Measurements from ENCODE around the gene HILPDA.

DNA sequence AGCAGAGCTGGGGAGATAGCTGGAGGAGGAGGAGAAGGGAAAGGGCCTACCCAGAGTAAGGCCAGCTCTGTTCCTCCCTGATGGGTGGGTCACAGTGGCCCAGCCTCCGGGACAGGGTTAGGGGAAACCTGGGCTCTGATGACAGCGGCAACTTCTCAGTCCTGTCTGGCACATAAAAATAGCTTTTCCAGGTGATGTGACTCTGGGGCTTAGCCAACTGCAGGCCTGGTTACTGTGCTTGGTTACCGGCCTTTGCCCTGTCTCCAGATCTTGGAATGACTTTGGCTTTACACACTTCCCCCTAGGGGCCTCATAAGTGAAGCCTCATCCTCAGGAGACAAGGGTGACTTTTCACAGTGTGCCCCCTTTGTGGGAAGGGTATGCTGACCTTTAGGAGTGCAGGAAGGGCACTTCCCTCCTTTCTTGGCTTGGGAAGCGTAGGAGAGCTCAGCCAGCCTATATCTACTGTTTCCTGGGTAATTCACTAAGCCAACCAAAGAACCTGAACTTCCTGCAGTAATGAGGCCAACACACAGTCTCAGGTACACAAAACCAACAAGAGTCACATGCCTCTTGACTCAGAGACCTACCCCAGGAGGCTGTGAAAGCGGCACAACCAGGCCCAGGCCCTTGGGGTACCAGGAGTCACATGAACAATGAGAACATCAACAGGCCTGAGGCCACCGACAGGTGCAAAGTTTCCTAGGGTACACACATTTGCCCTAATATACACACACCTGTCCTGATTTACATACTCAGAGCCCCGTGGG is 11.7 kb upstream of the HILPDA start:
- no peak for TF ChIP-seq CTCF (IDR thresholded peaks at IDR 0.05)
- no peak for TF ChIP-seq POLR2A (IDR thresholded peaks at IDR 0.05)
